Endothelial cell of umbilical vein (primary cell): Measurements from ENCODE around the gene PML.

Source experiments
- CTCF ChIP-seq, 2 donors: IDR thresholded peaks; 1 replicate in 1 of 2; 2 replicates in 1 of 2; pipeline ENCODE4 v1.5.1; 2011; ENCODE audit warnings: low read length in 2 of 2, mild to moderate bottlenecking in 2 of 2, moderate library complexity in 2 of 2, control low read depth in 1 of 2, inconsistent platforms in 1 of 2, low read depth in 1 of 2; ENCODE audit not compliant: insufficient read depth in 1 of 2; ENCODE audit errors: extremely low read depth in 1 of 2
- EZH2 ChIP-seq: IDR thresholded peaks from 2 replicates; pipeline ENCODE4 v1.6.1; 2012; ENCODE audit warnings: borderline replicate concordance, low read depth, mild to moderate bottlenecking, moderate library complexity, low read length, inconsistent platforms; ENCODE audit not compliant: severe bottlenecking
- MAX ChIP-seq: IDR thresholded peaks from 2 replicates; pipeline ENCODE4 v1.6.1; 2011; ENCODE audit not compliant: insufficient read depth, insufficient read length

GRCh38 chr15:73991726-73992593 lies 2.6 kb upstream of the PML start, which contains the start of gene STOML1:
- TF ChIP-seq CTCF (IDR thresholded peaks at IDR 0.05; ENCODE audit: extremely low read depth in 1 of 2, insufficient read depth in 1 of 2, low read depth in 1 of 2, low read length in 2 of 2) (peak; percentile 89 to 92), EZH2 (no peak), MAX (peak; percentile 67)
